ENCODE results near the gene HADHB.

- TF ChIP-seq POLR2AphosphoS5 (IDR thresholded peaks at IDR 0.05; ENCODE audit: low read depth, low read length) (no peak), FOXP2 (optimal IDR thresholded peaks at IDR 0.05; ENCODE audit: borderline replicate concordance, extremely low read depth, extremely low read length, insufficient read depth) (no peak), SIN3A (IDR thresholded peaks at IDR 0.05; ENCODE audit: borderline replicate concordance, insufficient read depth, low read length) (no peak)
Observed at GRCh38 chr2:26299471-26300101, 54.8 kb downstream of the HADHB start.
